ENCODE results near the gene CDK18. TPM values are rescaled to one million over a fixed set of nuclear protein-coding genes. Genes with fewer than 3 reads are reported as not detected.
A peak's percentile ranks its signal among the peaks of the same experiment; 100 is the strongest.

Gene CDK18
- total RNA-seq, 2 experiments from 2014 or later, result 3.6 to 4.1 TPM

DNA sequence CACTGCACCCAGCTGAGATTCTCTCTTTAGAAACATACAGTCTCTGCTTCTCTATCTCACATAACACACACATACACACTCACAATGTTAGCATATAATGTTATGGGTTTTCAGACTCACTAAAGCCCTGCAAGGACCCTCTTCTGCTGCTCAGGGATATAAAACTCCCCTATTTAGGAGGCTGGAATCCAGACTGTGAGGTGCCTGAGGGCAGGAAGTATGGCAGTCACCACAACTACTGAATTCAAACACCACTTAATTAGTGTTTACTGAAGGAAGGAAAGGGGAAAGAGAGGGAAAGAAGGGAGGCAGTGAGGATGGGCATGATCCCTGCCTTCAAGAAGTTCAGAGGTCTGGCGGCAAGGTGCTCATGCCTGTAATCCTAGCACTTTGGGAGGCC lies 7.8 kb upstream of the CDK18 start:
- H3K36me3 Mint-ChIP-seq (ENCODE audit: low read depth), result no peaks in the 10 kb centered on the region
- H3K4me3 Mint-ChIP-seq, result no peak overlapping the region
- no peak overlapping the region for H3K27ac Mint-ChIP-seq
- CTCF ChIA-PET, result interaction anchor here (1.1 to 1.2 kb wide), 2 partner anchors 28 kb away, joined by 4 read pairs; no protein-coding TSS in a partner anchor
- no peaks in the 10 kb centered on the region for H3K9me3 Mint-ChIP-seq
- no peaks in the 10 kb centered on the region for H3K4me1 Mint-ChIP-seq (ENCODE audit: low read depth)
- intact Hi-C loops (cut with micrococcal nuclease), result no loop called here
- DNase-seq, result no peak
- peaks cover 19% of the 10 kb centered on the region for H3K27me3 Mint-ChIP-seq (ENCODE audit: low read depth)

DNA sequence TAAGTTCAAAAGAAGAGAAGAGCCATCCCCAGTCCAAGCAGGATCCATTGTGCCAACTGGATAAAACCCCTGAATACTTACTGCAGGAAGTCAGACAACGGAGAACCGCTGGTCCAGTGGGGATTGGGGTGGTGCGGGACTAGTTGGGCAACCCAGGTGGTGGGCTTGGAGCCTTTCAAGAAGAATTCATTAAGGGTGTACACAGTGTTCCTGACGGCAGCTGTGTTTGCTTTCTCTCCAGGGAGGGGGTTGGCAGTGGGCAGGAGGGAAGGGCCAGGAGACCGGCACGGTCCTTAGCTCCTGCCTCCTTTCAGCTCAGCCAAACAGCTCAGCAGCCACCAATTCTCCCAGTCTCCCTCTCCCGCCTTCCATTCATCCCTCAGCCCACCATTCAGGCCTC lies 7.1 kb upstream of the CDK18 start:
- H3K9me3 Mint-ChIP-seq, result no peaks in the 10 kb centered on the region
- no peaks in the 10 kb centered on the region for H3K36me3 Mint-ChIP-seq (ENCODE audit: low read depth)
- peaks cover 17% of the 10 kb centered on the region for H3K27me3 Mint-ChIP-seq (ENCODE audit: low read depth)
- CTCF ChIA-PET, result interaction anchor here (1.2 to 6.4 kb wide), 2 partner anchors 10 to 28 kb away, joined by 4 to 45 read pairs; no protein-coding TSS in a partner anchor
- no peaks in the 10 kb centered on the region for H3K4me1 Mint-ChIP-seq (ENCODE audit: low read depth)
- H3K4me3 Mint-ChIP-seq, result no peak overlapping the region
- H3K27ac Mint-ChIP-seq, result no peak overlapping the region
- DNase-seq, result no peak
- intact Hi-C loops (cut with micrococcal nuclease), result no loop called here

DNA sequence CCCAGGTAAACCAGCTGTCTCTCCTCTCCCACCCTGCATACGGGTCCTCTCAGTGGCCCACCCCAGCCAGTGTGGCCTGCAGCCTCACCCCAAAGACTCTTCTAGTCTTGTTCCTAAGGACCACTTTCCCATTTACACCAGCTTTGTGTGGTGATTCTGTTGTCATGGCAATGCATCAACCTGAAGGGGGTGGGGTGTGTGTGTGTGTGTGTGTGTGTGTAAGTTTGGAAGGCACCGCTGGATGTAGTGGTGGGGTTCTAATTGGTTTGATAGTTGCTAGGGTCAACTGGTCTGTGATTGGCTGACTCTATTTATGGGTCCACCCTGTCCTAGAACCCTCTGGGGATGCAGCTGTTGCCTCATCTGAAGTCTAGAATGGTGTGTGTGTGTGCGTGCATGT lies 4.7 kb upstream of the CDK18 start:
- no peak overlapping the region for H3K27ac Mint-ChIP-seq

DNA sequence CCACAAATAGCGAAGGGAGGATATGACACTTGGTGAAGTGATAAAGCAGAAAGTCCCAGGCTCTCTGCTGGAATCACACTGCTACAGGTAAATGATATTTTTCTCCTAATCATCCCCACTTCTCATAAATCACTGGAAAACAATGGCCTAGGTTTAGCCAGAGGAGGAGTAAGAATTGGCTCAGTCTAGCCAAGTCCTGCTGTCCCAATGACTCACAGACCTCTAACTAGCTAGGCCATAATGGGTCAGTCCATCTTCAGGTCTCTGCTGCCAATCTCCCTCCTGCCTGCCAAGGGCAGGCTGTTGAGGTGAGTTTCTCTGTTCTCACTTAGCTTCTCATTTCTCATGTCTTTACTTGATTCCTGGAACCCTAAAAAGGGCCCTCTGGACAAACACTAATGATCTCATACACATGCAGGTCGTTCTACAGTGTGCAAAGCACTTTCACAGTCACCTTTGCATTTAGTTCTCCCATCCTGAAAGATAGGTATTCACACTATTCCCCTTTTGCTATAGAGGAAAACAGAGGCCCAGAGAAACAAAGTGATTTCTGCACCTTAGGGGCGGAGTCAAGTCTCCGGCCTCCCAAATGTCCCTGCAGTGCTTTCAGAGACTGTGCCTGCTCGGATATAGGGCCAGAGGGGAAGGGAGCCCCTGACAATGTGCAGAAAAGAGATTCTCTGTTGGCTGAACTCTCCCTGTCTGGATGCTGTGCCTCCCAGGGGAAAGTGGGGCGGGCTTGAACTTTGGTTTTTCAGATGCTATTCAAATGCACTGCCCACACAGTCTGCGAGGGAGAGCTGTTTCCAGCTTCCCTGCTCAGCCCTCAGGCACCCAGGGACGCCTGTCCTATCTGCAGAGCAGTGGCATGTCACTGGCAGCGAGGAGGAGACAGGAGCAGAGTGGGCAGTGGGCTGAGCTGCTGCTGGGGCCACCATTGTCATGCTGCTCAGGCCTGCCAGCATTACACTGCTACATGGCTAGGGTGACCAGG lies 3.9 kb upstream of the CDK18 start:
- no peaks in the 10 kb centered on the region for H3K9me3 Mint-ChIP-seq
- peaks cover 12% of the 10 kb centered on the region for H3K4me1 Mint-ChIP-seq (ENCODE audit: low read depth)
- H3K36me3 Mint-ChIP-seq (ENCODE audit: low read depth), result no peaks in the 10 kb centered on the region
- DNase-seq, result no peak
- H3K27me3 Mint-ChIP-seq (ENCODE audit: low read depth), result peaks cover 3% of the 10 kb centered on the region
- H3K27ac Mint-ChIP-seq, result no peak overlapping the region
- CTCF ChIA-PET, result interaction anchor here (0.8 to 6.4 kb wide), 4 partner anchors 13 to 24 kb away, joined by 3 to 45 read pairs (median 6); no protein-coding TSS in a partner anchor
- intact Hi-C loops (cut with micrococcal nuclease), result no loop called here
- H3K4me3 Mint-ChIP-seq, result no peak overlapping the region

More for the DNA sequence above, 4.7 kb upstream of the CDK18 start:
- intact Hi-C loops (cut with micrococcal nuclease), result no loop called here
- no peaks in the 10 kb centered on the region for H3K9me3 Mint-ChIP-seq
- H3K27me3 Mint-ChIP-seq (ENCODE audit: low read depth), result peaks cover 3% of the 10 kb centered on the region
- H3K4me1 Mint-ChIP-seq (ENCODE audit: low read depth), result peaks cover 5% of the 10 kb centered on the region
- no peak for DNase-seq
- no peaks in the 10 kb centered on the region for H3K36me3 Mint-ChIP-seq (ENCODE audit: low read depth)
- CTCF ChIA-PET, result interaction anchor here (1.4 to 6.4 kb wide), 3 partner anchors 12 to 159 kb away, joined by 3 to 45 read pairs (median 8); no protein-coding TSS in a partner anchor
- H3K4me3 Mint-ChIP-seq, result no peak overlapping the region

DNA sequence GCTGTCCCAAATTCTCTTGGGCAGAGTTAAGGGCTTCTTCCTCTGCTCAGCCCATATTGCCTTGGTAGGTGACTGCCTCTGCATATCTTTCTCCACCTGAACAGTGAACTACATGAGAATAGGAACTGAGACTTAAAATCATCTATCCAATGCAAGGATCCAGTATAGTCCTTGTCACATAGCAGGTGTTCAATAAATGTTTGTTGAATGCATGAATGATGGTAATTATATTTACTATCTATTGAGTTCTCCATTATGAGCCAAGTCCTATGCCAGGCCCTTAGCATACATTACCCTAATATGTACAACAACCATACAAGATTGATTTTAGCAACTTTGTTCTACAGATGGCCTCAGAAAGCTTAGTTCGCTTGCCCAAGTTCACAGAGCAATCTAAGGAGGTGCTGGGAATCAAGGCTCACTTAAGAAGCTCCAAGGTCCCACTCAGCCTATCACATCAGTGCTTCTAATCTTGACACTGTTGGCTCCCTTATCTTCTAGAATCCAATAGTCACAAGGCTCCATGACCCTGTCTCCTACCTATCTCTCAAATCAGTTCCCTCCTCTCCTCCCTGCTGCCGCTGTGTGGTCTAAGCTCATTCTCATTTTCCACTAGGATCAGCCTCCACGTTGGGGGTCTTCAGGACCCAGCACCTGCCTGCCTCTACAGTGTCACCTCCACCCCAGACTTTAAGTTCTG lies 2.2 kb upstream of the CDK18 start:
- CTCF ChIA-PET, result interaction anchor here (1.1 to 6.4 kb wide), 4 partner anchors 9 to 1004 kb away, joined by 3 to 45 read pairs (median 5); no protein-coding TSS in a partner anchor

DNA sequence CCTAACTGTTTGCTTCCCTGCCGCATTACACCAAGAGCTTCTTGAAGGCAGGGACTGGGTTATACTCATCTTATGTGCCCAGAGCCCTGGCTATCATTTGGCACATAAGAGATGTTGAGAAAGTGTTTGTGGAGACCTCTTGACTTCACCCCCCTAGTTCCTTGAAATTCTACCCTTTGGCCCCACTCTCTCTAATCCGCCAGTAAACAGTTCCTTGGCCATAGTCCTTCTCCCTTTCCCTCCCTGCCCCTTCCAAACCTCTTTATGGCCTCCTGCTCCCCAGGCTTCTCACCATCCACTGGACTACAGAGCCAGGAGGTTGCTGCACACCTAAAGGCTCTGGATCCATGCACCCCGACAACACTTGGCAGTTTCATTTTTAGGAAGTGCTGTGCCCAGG lies 1.5 kb upstream of the CDK18 start:
- H3K36me3 Mint-ChIP-seq (ENCODE audit: low read depth), result no peaks in the 10 kb centered on the region
- H3K9me3 Mint-ChIP-seq, result no peaks in the 10 kb centered on the region
- intact Hi-C loops (cut with micrococcal nuclease), result no loop called here
- no peak overlapping the region for H3K27ac Mint-ChIP-seq
- no peaks in the 10 kb centered on the region for H3K27me3 Mint-ChIP-seq (ENCODE audit: low read depth)
- no peak overlapping the region for H3K4me3 Mint-ChIP-seq
- DNase-seq, result no peak
- CTCF ChIA-PET, result interaction anchor here (1.1 to 6.4 kb wide), 2 partner anchors 9 to 15 kb away, joined by 6 to 45 read pairs; no protein-coding TSS in a partner anchor
- H3K4me1 Mint-ChIP-seq (ENCODE audit: low read depth), result peaks cover 13% of the 10 kb centered on the region

More for the DNA sequence above, 2.2 kb upstream of the CDK18 start:
- Mint-ChIP-seq H3K9me3 (no peaks in the 10 kb centered on the region), H3K27me3 (ENCODE audit: low read depth) (no peaks in the 10 kb centered on the region), H3K4me1 (ENCODE audit: low read depth) (peaks cover 13% of the 10 kb centered on the region), H3K27ac (no peak overlapping the region), H3K36me3 (ENCODE audit: low read depth) (no peaks in the 10 kb centered on the region), H3K4me3 (no peak overlapping the region)
- intact Hi-C loops (cut with micrococcal nuclease), result no loop called here
- no peak for DNase-seq

DNA sequence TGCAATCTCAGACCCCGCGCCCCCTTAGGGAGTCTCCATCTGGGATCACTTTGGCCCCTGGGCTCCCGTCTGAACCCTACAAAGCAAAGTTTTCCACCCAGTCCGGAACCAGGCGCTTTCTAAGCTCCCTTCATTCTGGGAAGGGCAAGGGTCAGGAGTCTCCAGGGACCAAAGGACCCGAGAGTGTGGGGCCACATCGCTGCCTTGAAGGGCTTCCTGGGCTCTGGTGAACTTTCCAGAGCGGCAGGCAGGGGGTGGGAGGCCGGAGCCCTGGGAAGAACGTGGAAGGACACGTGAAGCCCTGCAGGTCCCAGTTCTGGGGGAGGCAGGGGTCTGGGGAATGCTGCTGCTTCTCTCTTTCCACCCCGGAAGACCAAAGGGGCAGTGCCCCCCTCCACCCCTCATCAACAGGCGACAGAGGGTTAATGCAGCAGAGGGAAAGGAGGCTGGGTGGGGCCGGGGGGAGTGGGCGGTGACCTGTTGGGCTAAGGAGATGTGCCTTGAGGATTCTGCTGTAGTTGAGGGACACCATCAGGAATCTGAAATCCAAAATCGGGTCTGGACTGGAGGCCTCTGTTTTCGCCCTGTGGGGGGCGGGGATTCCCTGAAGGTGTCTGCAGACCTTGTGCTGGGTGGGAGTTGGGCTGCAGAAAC lies 734 bp downstream of the CDK18 start:
- intact Hi-C loops (cut with micrococcal nuclease), result no loop called here
- Mint-ChIP-seq H3K4me3 (peak overlapping the region; percentile 65), H3K36me3 (ENCODE audit: low read depth) (no peaks in the 10 kb centered on the region), H3K27me3 (ENCODE audit: low read depth) (no peaks in the 10 kb centered on the region), H3K9me3 (no peaks in the 10 kb centered on the region), H3K4me1 (ENCODE audit: low read depth) (peaks cover 13% of the 10 kb centered on the region), H3K27ac (no peak overlapping the region)
- no peak for DNase-seq
- CTCF ChIA-PET, result interaction anchor here (1.0 to 1.4 kb wide), 3 partner anchors 19 to 151 kb away, joined by 3 read pairs; no protein-coding TSS in a partner anchor

DNA sequence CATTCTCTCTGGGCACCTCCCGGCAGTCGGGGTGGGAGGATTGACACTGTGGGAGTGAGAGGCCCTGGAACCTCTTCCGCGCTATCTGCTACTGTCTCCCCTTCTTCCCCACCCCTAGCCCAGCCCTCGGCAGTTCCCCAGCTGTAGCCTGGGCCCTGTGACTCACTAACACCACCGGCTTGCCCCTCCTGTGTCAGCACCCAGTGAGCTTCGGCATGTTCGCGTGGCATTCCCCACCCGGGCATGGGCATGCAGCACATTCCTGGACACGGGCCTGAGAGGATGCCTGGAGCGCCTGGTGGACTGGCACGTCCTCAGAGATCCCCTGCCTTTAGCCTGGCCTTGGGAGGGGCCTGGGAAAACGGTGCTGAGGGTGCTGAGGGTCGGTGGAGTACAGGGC lies 1.3 kb downstream of the CDK18 start:
- Mint-ChIP-seq H3K9me3 (no peaks in the 10 kb centered on the region), H3K27ac (no peak overlapping the region), H3K4me1 (ENCODE audit: low read depth) (peaks cover 13% of the 10 kb centered on the region), H3K4me3 (peak overlapping the region; percentile 38), H3K36me3 (ENCODE audit: low read depth) (no peaks in the 10 kb centered on the region), H3K27me3 (ENCODE audit: low read depth) (no peaks in the 10 kb centered on the region)
- intact Hi-C loops (cut with micrococcal nuclease), result no loop called here
- no peak for DNase-seq
- CTCF ChIA-PET, result no interaction called here

DNA sequence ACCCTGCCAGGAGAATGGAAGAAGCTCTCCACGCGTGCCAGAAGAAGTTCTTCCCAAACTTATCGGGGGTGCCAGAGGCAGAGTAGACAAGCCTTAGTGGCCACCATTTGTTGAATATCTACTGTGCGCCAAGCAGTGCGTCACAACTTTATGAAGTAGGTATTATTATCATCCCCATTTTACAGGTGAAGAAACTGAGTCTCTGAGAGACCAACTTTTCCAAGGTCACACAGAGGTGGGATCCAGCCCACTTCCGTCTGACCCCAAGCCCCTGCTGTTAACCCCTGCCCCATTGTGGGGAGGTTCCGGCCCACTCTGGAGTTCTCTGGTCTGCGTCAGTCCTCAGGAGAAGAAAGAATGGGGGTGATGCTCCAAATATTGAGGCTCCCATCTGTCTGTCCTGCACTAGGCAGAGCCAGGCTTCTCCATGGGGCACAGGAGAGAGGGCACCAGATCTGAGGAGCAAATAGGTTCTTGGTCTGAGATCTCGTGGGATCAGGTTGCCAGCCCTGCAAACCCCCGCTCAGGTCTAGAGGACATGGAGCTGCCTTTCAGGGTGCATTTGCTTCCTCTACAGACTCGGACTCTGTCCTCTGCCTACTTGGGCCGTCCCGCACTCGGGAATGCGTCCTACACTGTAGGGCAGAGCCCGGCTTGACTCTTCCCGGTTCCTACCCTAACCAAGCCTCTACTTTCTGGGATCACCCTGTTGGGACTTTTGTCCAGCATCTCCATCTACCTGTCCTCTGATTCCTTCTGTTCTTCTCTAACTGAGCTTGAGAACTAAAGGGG lies 2.1 kb downstream of the CDK18 start:
- Mint-ChIP-seq H3K27ac (no peak overlapping the region), H3K4me1 (ENCODE audit: low read depth) (peaks cover 13% of the 10 kb centered on the region), H3K4me3 (no peak overlapping the region), H3K9me3 (no peaks in the 10 kb centered on the region), H3K27me3 (ENCODE audit: low read depth) (no peaks in the 10 kb centered on the region), H3K36me3 (ENCODE audit: low read depth) (no peaks in the 10 kb centered on the region)
- DNase-seq, result no peak
- CTCF ChIA-PET, result interaction anchor here (0.9 kb wide), 1 partner anchor 50 kb away, joined by 3 read pairs; no protein-coding TSS in a partner anchor
- intact Hi-C loops (cut with micrococcal nuclease), result no loop called here

DNA sequence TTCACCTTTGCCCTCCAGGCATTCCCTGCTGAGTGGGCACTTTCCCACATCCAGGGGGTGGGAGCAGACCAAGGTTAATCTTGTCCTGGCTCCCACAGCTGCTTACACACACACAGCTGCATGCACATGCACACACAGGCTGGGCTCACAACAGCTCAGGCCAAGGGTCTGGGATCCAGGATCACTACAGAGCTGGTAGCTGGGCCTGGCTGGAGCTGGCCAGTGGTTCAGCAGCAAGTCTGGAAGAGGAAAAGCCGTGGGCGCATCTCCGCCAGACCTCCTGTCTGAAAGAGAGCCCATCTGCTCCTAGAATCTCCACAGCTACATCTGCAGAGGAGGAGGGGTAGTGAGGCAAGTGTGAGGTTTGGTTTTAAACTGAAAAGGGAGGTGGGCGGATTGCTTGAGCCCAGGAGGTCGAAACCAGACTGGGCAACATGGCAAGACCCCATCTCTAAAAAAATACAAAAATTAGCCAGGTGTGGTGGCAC lies 3.8 kb downstream of the CDK18 start:
- Mint-ChIP-seq H3K4me1 (ENCODE audit: low read depth) (peaks cover 13% of the 10 kb centered on the region), H3K4me3 (no peak overlapping the region), H3K27me3 (ENCODE audit: low read depth) (no peaks in the 10 kb centered on the region), H3K9me3 (no peaks in the 10 kb centered on the region), H3K27ac (no peak overlapping the region), H3K36me3 (ENCODE audit: low read depth) (no peaks in the 10 kb centered on the region)
- DNase-seq, result no peak
- intact Hi-C loops (cut with micrococcal nuclease), result no loop called here
- CTCF ChIA-PET, result interaction anchor here (1.0 to 2.1 kb wide), 3 partner anchors 17 to 149 kb away, joined by 4 to 8 read pairs (median 4); no protein-coding TSS in a partner anchor

DNA sequence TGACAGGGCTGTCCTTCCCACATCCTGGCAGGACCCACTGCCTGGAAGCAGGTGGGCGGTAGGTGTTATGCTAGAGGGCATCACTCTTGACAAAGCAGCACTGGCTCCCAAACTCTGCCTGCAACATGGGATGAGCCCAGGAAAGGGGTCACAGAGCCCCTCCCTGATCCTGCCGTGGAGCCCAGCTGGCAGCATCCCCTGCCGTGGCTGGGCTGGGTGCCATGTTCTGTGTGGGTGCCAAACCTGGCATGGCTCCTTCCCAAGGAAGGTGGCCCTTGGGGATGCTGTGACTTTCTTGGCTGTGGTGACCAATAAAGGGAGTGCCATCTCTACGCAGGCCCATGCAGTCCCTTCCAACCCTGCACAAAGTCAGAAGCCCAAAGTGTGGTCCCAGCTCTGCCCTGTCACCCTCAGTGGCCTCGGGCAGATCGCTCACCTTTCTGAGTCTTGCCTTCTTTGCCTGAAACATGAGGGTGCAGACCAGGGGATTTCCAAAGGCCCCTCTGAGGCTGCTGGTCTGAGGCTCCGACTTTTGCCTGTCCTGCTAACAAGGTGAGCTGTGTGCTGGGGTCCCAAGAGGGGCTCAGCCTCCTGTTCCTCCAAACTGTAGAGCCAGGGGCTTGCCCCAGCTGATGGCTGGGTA lies 6.0 kb downstream of the CDK18 start:
- Mint-ChIP-seq H3K27ac (no peak overlapping the region), H3K36me3 (ENCODE audit: low read depth) (no peaks in the 10 kb centered on the region), H3K4me1 (ENCODE audit: low read depth) (peaks cover 2% of the 10 kb centered on the region), H3K4me3 (no peak overlapping the region), H3K9me3 (no peaks in the 10 kb centered on the region), H3K27me3 (ENCODE audit: low read depth) (no peaks in the 10 kb centered on the region)
- no peak for DNase-seq
- CTCF ChIA-PET, result interaction anchor here (1.2 kb wide), 1 partner anchor 22 kb away, joined by 3 read pairs; no protein-coding TSS in a partner anchor
- intact Hi-C loops (cut with micrococcal nuclease), result no loop called here
